Right lung (tissue), 5 donors: ENCODE data around the gene TAGLN2. TPM values are rescaled to one million over a fixed set of nuclear protein-coding genes. Genes with fewer than 3 reads are reported as not detected.

Source experiments
- DNase-seq, 2 donors: peaks; one replicate each; pipeline ENCODE4 v3.0.0-alpha.2; 2013
- polyA plus RNA-seq, 5 donors: library from polyadenylated mRNA; unstranded; fragments of 120-200 nt; gene quantifications; one replicate each; pipeline versions ENCODE4 v1.2.1 to v1.2.3, GENCODE V29; 2013; ENCODE audit warnings: inconsistent platforms in 1 of 5, low replicate concordance in 1 of 5; ENCODE audit not compliant: insufficient read length in 5 of 5, insufficient read depth in 1 of 5

TAGLN2 gene
- polyA plus RNA-seq, 5 donors = 255 to 529 (median 315) TPM

- no peak for DNase-seq
Measured at GRCh38 chr1:159879977-159880376, 45.3 kb downstream of the TAGLN2 start.

- DNase-seq = no peak
Measured at GRCh38 chr1:159879136-159879535, 46.2 kb downstream of the TAGLN2 start.

GRCh38 chr1:159877695-159878444, 47.4 kb downstream of the TAGLN2 start:
- no peak for DNase-seq

GRCh38 chr1:159873530-159874143, 51.7 kb downstream of the TAGLN2 start:
- DNase-seq = no peak

GRCh38 chr1:159872891-159873290, 52.4 kb downstream of the TAGLN2 start:
- no peak for DNase-seq

GRCh38 chr1:159870704-159871103, 54.6 kb downstream of the TAGLN2 start:
- no peak for DNase-seq

- no peak for DNase-seq
Measured at GRCh38 chr1:159869607-159870006, 55.7 kb downstream of the TAGLN2 start.

GRCh38 chr1:159869173-159869572, 56.1 kb downstream of the TAGLN2 start:
- no peak for DNase-seq

GRCh38 chr1:159868766-159869165, 56.5 kb downstream of the TAGLN2 start:
- no peak for DNase-seq

Other genes starting within 250 kb of the TAGLN2 start
- not detected for gene CRP, start 210.9 kb downstream of the TAGLN2 start, polyA plus RNA-seq
- gene DUSP23, start 144.5 kb downstream of the TAGLN2 start, polyA plus RNA-seq = 10 to 100 TPM; 11.0 to 20.5 (median 12.2) TPM
- under 1 TPM; 0.25 to 0.61 (median 0.46) TPM for gene FCRL6, start 123.1 kb downstream of the TAGLN2 start, polyA plus RNA-seq
- gene SLAMF8, start 98.6 kb downstream of the TAGLN2 start, polyA plus RNA-seq = 1 to 10 TPM in 3 of 5 donors, under 1 TPM in 2; 0.58 to 1.9 (median 1.0) TPM
- under 1 TPM in 2 of 5 donors, not detected in 3; 0.08 to 0.10 TPM for gene VSIG8, start 62.9 kb downstream of the TAGLN2 start, polyA plus RNA-seq
- gene CFAP45, start 25.3 kb downstream of the TAGLN2 start, polyA plus RNA-seq = 10 to 100 TPM in 1 of 5 donors, 1 to 10 TPM in 4; 1.8 to 12.7 (median 8.2) TPM
- 10 to 100 TPM; 10.2 to 17.7 (median 15.7) TPM for gene IGSF9, start 20.1 kb upstream of the TAGLN2 start, polyA plus RNA-seq
- gene SLAMF9, start 28.7 kb upstream of the TAGLN2 start, polyA plus RNA-seq = not detected
- 10 to 100 TPM in 4 of 5 donors, 1 to 10 TPM in 1; 9.7 to 14.7 (median 13.0) TPM for gene PIGM, start 106.5 kb upstream of the TAGLN2 start, polyA plus RNA-seq
- gene KCNJ10, start 144.7 kb upstream of the TAGLN2 start, polyA plus RNA-seq = under 1 TPM; 0.13 to 0.61 (median 0.37) TPM
- gene KCNJ9, start 156.0 kb upstream of the TAGLN2 start, polyA plus RNA-seq = under 1 TPM; 0.04 to 0.10 (median 0.06) TPM
- gene IGSF8, start 173.1 kb upstream of the TAGLN2 start, polyA plus RNA-seq = 10 to 100 TPM; 24.2 to 36.2 (median 30.5) TPM
- gene ATP1A2, start 190.3 kb upstream of the TAGLN2 start, polyA plus RNA-seq = 10 to 100 TPM in 3 of 5 donors, 1 to 10 TPM in 2; 6.4 to 15.2 (median 13.6) TPM
- under 1 TPM in 4 of 5 donors, not detected in 1; 0.15 to 0.24 (median 0.22) TPM for gene ATP1A4, start 226.1 kb upstream of the TAGLN2 start, polyA plus RNA-seq